Peyer's patch (tissue), 4 donors: ENCODE results near the gene EDN3. TPM values are rescaled to one million over a fixed set of nuclear protein-coding genes. Genes with fewer than 3 reads are reported as not detected.

ENCODE experiments used
- DNase-seq, 3 donors: peaks; one replicate each; pipeline ENCODE4 v3.0.0-alpha.2; 2017 to 2019
- H3K27ac ChIP-seq, 4 donors: fragments of 200-600 bp; sonication (generic); one replicate each; pipeline ENCODE4 v1.5.1; 2016 to 2019
- H3K27me3 ChIP-seq, 2 donors: fragments of 200-600 bp; sonication (generic); one replicate each; pipeline ENCODE4 v1.5.1; 2019
- H3K36me3 ChIP-seq, 3 donors: fragments of 200-600 bp; sonication (generic); one replicate each; pipeline ENCODE4 v1.5.1; 2016 to 2019
- H3K4me1 ChIP-seq, 4 donors: fragments of 200-600 bp; sonication (generic); one replicate each; pipeline ENCODE4 v1.5.1; 2016 to 2019
- H3K4me3 ChIP-seq, 4 donors: fragments of 200-600 bp; sonication (generic); 1 replicate in 3 of 4; 2 replicates in 1 of 4; pipeline ENCODE4 v1.5.1; 2016 to 2019; ENCODE audit warnings: mild to moderate bottlenecking in 1 of 4
- H3K9me3 ChIP-seq, 4 donors: fragments of 200-600 bp; sonication (generic); one replicate each; pipeline ENCODE4 v1.5.1; 2016 to 2019; ENCODE audit warnings: mild to moderate bottlenecking in 1 of 4
- POLR2A ChIP-seq, 2 donors: fragments of 450-650 bp; IDR thresholded peaks; one replicate each; pipeline ENCODE4 v1.5.1; 2017; ENCODE audit warnings: antibody characterized with exemption in 2 of 2, mild to moderate bottlenecking in 2 of 2, moderate library complexity in 2 of 2
- total RNA-seq, 4 donors: library from RNA; depleted of rRNA; stranded (reverse); fragments of >200 nt; gene quantifications; one replicate each; pipeline ENCODE4 v1.1.0, GENCODE V29; 2016
- TF ChIP-seq, protein P1 (sequence below), 6 experiments: fragments of 450-650 bp in 4 of 6; fragments of 200-600 bp in 2 of 6; sonication (generic) in 1 of 6; IDR thresholded peaks; one replicate each; pipeline ENCODE4 v1.5.1; 2017 to 2019; ENCODE audit warnings: antibody characterized with exemption in 6 of 6, mild to moderate bottlenecking in 3 of 6, moderate library complexity in 1 of 6

Gene EDN3
- total RNA-seq, 4 donors from 2014 or later = 6.6 to 112 (median 63.9) TPM

DNA sequence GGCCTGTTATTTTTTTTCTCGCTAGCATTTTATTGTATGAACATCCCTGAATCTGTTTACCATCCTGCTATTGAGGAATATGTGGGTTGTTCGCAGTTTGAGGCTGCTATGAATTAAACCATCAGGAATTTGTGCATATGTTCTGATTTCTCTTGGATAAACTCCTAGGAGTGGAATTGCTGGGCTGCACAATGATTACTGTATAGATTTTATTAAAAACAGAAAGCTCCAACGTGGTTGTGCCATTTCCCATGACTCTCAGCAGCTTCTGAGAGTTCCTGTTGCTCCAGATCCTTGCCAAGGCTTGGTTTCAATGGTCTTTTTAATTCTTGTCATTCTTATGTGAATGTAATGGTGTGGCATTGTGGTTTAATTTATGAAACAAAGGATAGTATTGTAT, 75.1 kb downstream of the EDN3 start:
- no peaks in the 10 kb centered on the region for H3K4me1 ChIP-seq
- no peak for DNase-seq
- H3K27me3 ChIP-seq = no peaks in the 10 kb centered on the region
- H3K9me3 ChIP-seq = no peaks in the 10 kb centered on the region
- no peak overlapping the region for H3K27ac ChIP-seq
- H3K4me3 ChIP-seq = no peak overlapping the region
- no peaks in the 10 kb centered on the region for H3K36me3 ChIP-seq
- TF ChIP-seq, protein P1, sequence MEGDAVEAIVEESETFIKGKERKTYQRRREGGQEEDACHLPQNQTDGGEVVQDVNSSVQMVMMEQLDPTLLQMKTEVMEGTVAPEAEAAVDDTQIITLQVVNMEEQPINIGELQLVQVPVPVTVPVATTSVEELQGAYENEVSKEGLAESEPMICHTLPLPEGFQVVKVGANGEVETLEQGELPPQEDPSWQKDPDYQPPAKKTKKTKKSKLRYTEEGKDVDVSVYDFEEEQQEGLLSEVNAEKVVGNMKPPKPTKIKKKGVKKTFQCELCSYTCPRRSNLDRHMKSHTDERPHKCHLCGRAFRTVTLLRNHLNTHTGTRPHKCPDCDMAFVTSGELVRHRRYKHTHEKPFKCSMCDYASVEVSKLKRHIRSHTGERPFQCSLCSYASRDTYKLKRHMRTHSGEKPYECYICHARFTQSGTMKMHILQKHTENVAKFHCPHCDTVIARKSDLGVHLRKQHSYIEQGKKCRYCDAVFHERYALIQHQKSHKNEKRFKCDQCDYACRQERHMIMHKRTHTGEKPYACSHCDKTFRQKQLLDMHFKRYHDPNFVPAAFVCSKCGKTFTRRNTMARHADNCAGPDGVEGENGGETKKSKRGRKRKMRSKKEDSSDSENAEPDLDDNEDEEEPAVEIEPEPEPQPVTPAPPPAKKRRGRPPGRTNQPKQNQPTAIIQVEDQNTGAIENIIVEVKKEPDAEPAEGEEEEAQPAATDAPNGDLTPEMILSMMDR (IDR thresholded peaks at IDR 0.05) = no peak
- no peak for TF ChIP-seq POLR2A (IDR thresholded peaks at IDR 0.05)

Other genes with a start within 250 kb of the EDN3 start
- gene ZNF831, start 136.8 kb upstream of the EDN3 start, total RNA-seq = 10 to 100 TPM in 1 of 4 donors, 1 to 10 TPM in 3; 1.7 to 11.6 (median 2.3) TPM